Esophagus muscularis mucosa (tissue), 4 donors: ENCODE results near the gene RIC1.

Source experiments
- EP300 ChIP-seq: sonication (generic); formaldehyde crosslinking; IDR thresholded peaks from one replicate; pipeline ENCODE4 v1.6.1; 2017; ENCODE audit warnings: antibody characterized with exemption
- POLR2A ChIP-seq: fragments of 450-650 bp; IDR thresholded peaks from one replicate; pipeline ENCODE4 v1.6.1; 2017; ENCODE audit warnings: antibody characterized with exemption, moderate library complexity, mild to moderate bottlenecking, low read depth
- POLR2AphosphoS5 ChIP-seq, 2 donors: sonication (generic); formaldehyde crosslinking; IDR thresholded peaks; one replicate each; pipeline ENCODE4 v1.6.1; 2017; ENCODE audit warnings: antibody characterized with exemption in 2 of 2
- TF ChIP-seq, protein P1 (sequence below), 3 experiments: fragments of 200-600 bp in 2 of 3; fragments of 450-650 bp in 1 of 3; sonication (generic) in 2 of 3; IDR thresholded peaks; one replicate each; pipeline ENCODE4 v1.5.1; 2017 to 2019; ENCODE audit warnings: antibody characterized with exemption in 3 of 3, mild to moderate bottlenecking in 2 of 3, moderate library complexity in 1 of 3

DNA sequence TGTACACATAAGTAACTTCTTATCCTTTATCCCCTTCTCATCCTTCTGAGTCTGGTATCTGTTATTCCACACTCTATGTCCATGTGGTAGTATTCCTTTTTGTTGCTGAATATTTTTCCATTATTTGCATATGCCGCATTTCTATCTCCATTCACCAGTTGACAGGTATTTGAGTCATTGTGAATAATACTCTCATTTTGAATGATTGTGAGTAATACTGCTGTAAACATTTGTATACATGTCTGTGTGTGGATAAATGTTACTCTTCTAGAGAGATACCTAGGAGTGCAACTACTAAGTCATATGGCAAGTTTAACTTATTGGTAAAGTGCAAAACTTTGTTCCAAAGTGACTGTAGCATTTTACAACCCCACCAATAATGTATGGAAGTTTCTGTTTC is 15.6 kb downstream of the RIC1 start:
- TF ChIP-seq POLR2AphosphoS5 (IDR thresholded peaks at IDR 0.05) (no peak), EP300 (no peak), POLR2A (no peak)
- TF ChIP-seq, protein P1, sequence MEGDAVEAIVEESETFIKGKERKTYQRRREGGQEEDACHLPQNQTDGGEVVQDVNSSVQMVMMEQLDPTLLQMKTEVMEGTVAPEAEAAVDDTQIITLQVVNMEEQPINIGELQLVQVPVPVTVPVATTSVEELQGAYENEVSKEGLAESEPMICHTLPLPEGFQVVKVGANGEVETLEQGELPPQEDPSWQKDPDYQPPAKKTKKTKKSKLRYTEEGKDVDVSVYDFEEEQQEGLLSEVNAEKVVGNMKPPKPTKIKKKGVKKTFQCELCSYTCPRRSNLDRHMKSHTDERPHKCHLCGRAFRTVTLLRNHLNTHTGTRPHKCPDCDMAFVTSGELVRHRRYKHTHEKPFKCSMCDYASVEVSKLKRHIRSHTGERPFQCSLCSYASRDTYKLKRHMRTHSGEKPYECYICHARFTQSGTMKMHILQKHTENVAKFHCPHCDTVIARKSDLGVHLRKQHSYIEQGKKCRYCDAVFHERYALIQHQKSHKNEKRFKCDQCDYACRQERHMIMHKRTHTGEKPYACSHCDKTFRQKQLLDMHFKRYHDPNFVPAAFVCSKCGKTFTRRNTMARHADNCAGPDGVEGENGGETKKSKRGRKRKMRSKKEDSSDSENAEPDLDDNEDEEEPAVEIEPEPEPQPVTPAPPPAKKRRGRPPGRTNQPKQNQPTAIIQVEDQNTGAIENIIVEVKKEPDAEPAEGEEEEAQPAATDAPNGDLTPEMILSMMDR (IDR thresholded peaks at IDR 0.05), result no peak
